Tibial nerve (tissue), 4 donors: ENCODE measurements around the gene FAM83C. TPM values are rescaled to one million over a fixed set of nuclear protein-coding genes. Genes with fewer than 3 reads are reported as not detected.

Source experiments
- DNase-seq, 2 donors: peaks; one replicate each; pipeline ENCODE4 v3.0.0-alpha.2; 2019; ENCODE audit warnings: low spot score in 2 of 2
- H3K27ac ChIP-seq, 4 donors: fragments of 200-600 bp; sonication (generic) in 3 of 4; one replicate each; pipeline ENCODE4 v1.5.1; 2017 to 2019; ENCODE audit warnings: mild to moderate bottlenecking in 1 of 4
- H3K27me3 ChIP-seq, 2 donors: fragments of 200-600 bp; sonication (generic) in 1 of 2; one replicate each; pipeline versions ENCODE4 v1.5.1 to v1.6.0; 2017 to 2019
- H3K36me3 ChIP-seq, 3 donors: fragments of 200-600 bp; sonication (generic); one replicate each; pipeline ENCODE4 v1.5.1; 2018 to 2019
- H3K4me1 ChIP-seq, 4 donors: fragments of 200-600 bp; sonication (generic) in 3 of 4; one replicate each; pipeline ENCODE4 v1.5.1; 2017 to 2019
- H3K4me3 ChIP-seq, 4 donors: fragments of 200-600 bp; sonication (generic) in 3 of 4; one replicate each; pipeline ENCODE4 v1.5.1; 2017 to 2019; ENCODE audit warnings: mild to moderate bottlenecking in 1 of 4, moderate library complexity in 1 of 4
- H3K9me3 ChIP-seq, 4 donors: fragments of 200-600 bp; sonication (generic) in 3 of 4; one replicate each; pipeline ENCODE4 v1.5.1; 2017 to 2019
- EP300 ChIP-seq, 2 donors: sonication (generic); formaldehyde crosslinking; IDR thresholded peaks; one replicate each; pipeline ENCODE4 v1.6.1; 2017; ENCODE audit warnings: antibody characterized with exemption in 2 of 2, mild to moderate bottlenecking in 1 of 2
- POLR2A ChIP-seq, 2 donors: fragments of 450-650 bp; IDR thresholded peaks; one replicate each; pipeline ENCODE4 v1.6.1; 2017; ENCODE audit warnings: antibody characterized with exemption in 2 of 2, mild to moderate bottlenecking in 2 of 2, moderate library complexity in 2 of 2
- WGBS, 2 donors: methylation state at CpG; one replicate each; pipeline ENCODE4 v1.1.5; 2018; 5-methylcytosine and 5-hydroxymethylcytosine counted together
- total RNA-seq, 4 donors: library from RNA; depleted of rRNA; stranded (reverse); fragments of >200 nt; gene quantifications; one replicate each; pipeline ENCODE4 v1.1.0, GENCODE V29; 2016
- TF ChIP-seq, protein P1 (sequence below), 5 experiments: fragments of 200-600 bp in 3 of 5; fragments of 450-650 bp in 2 of 5; sonication (generic) in 3 of 5; IDR thresholded peaks; one replicate each; pipeline ENCODE4 v1.5.1; 2016 to 2019; ENCODE audit warnings: antibody characterized with exemption in 5 of 5, mild to moderate bottlenecking in 3 of 5, moderate library complexity in 2 of 5

FAM83C gene
- total RNA-seq, 4 donors from 2014 or later: not detected

- no peak overlapping the region for H3K27ac ChIP-seq
Observed at GRCh38 chr20:35248641-35249475, 43.4 kb downstream of the FAM83C start.

DNA sequence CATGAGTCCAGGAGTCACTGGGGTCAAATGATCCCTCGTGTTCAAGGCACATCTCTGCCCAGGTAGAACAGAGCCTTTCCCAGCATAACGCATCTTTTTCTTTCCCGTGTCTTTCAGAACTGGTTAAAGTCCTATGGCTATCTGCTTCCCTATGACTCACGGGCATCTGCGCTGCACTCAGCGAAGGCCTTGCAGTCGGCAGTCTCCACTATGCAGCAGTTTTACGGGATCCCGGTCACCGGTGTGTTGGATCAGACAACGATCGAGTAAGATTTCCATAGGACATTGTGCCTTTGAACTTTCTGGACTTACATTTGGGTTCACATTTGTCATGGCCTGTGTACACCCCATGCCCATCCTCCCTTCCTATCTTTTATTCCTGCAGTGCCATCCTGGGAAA, 45.5 kb downstream of the FAM83C start:
- no peak overlapping the region for H3K27ac ChIP-seq
- no peaks in the 10 kb centered on the region for H3K4me1 ChIP-seq
- H3K27me3 ChIP-seq: no peaks in the 10 kb centered on the region
- H3K4me3 ChIP-seq: no peak overlapping the region
- 85 to 91% methylated on average over 12 of the region's 12 CpGs for WGBS, 2 donors
- no peaks in the 10 kb centered on the region for H3K36me3 ChIP-seq
- no peak for DNase-seq
- no peaks in the 10 kb centered on the region for H3K9me3 ChIP-seq
- TF ChIP-seq EP300 (IDR thresholded peaks at IDR 0.05) (no peak), POLR2A (IDR thresholded peaks at IDR 0.05) (no peak)
- TF ChIP-seq, protein P1, sequence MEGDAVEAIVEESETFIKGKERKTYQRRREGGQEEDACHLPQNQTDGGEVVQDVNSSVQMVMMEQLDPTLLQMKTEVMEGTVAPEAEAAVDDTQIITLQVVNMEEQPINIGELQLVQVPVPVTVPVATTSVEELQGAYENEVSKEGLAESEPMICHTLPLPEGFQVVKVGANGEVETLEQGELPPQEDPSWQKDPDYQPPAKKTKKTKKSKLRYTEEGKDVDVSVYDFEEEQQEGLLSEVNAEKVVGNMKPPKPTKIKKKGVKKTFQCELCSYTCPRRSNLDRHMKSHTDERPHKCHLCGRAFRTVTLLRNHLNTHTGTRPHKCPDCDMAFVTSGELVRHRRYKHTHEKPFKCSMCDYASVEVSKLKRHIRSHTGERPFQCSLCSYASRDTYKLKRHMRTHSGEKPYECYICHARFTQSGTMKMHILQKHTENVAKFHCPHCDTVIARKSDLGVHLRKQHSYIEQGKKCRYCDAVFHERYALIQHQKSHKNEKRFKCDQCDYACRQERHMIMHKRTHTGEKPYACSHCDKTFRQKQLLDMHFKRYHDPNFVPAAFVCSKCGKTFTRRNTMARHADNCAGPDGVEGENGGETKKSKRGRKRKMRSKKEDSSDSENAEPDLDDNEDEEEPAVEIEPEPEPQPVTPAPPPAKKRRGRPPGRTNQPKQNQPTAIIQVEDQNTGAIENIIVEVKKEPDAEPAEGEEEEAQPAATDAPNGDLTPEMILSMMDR (IDR thresholded peaks at IDR 0.05): no peak

More at GRCh38 chr20:35248641-35249475, 43.4 kb downstream of the FAM83C start:
- H3K9me3 ChIP-seq: no peaks in the 10 kb centered on the region
- 82 to 84% methylated on average over 9 of the region's 9 CpGs for WGBS, 2 donors
- no peaks in the 10 kb centered on the region for H3K4me1 ChIP-seq
- DNase-seq: no peak
- H3K4me3 ChIP-seq: no peak overlapping the region
- TF ChIP-seq EP300 (IDR thresholded peaks at IDR 0.05) (no peak), POLR2A (IDR thresholded peaks at IDR 0.05) (no peak)
- TF ChIP-seq, protein P1 (IDR thresholded peaks at IDR 0.05): no peak
- no peaks in the 10 kb centered on the region for H3K36me3 ChIP-seq
- no peaks in the 10 kb centered on the region for H3K27me3 ChIP-seq

- Histone ChIP-seq H3K9me3 (no peaks in the 10 kb centered on the region), H3K4me3 (no peak overlapping the region), H3K36me3 (no peaks in the 10 kb centered on the region), H3K27ac (no peak overlapping the region), H3K4me1 (no peaks in the 10 kb centered on the region), H3K27me3 (no peaks in the 10 kb centered on the region)
- TF ChIP-seq POLR2A (IDR thresholded peaks at IDR 0.05) (no peak), EP300 (IDR thresholded peaks at IDR 0.05) (no peak)
- TF ChIP-seq, protein P1 (IDR thresholded peaks at IDR 0.05): no peak
- WGBS, 2 donors: 47 to 63% methylated on average over 2 of the region's 2 CpGs
- no peak for DNase-seq
Observed at GRCh38 chr20:35243986-35244385, 48.2 kb downstream of the FAM83C start.

- Histone ChIP-seq H3K36me3 (no peaks in the 10 kb centered on the region), H3K9me3 (no peaks in the 10 kb centered on the region), H3K4me3 (no peak overlapping the region), H3K27ac (no peak overlapping the region), H3K4me1 (no peaks in the 10 kb centered on the region), H3K27me3 (no peaks in the 10 kb centered on the region)
- TF ChIP-seq, protein P1 (IDR thresholded peaks at IDR 0.05): no peak
- TF ChIP-seq POLR2A (IDR thresholded peaks at IDR 0.05) (no peak), EP300 (IDR thresholded peaks at IDR 0.05) (no peak)
- 56 to 67% methylated on average over 2 of the region's 2 CpGs for WGBS, 2 donors
- no peak for DNase-seq
Observed at GRCh38 chr20:35243317-35243716, 48.9 kb downstream of the FAM83C start.

DNA sequence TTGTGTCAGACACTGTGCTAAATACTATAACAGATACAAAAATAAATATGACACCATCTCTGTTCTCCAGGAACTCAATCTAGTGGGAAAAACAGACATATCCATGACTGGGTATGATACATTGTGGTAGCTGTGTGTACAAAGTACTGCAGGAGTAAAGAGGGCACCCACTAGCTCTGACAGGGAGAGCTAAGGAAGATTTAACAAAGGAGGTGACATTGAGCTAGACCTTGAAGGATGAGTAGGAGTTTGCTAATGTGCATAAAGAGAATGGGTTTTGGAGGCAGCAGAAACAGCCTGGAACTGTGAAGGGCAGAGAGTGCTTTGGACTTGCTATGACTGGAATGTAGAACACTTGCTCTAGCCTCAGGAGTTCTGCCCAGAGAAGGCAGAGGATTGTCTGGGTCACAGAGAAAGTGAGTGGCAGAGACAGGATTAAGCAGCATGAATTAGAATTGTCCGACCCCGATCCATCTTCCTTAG, 51.4 kb downstream of the FAM83C start:
- TF ChIP-seq, protein P1 (IDR thresholded peaks at IDR 0.05): no peak
- no peak for TF ChIP-seq EP300 (IDR thresholded peaks at IDR 0.05)
- no peak for TF ChIP-seq POLR2A (IDR thresholded peaks at IDR 0.05)
- no peaks in the 10 kb centered on the region for H3K9me3 ChIP-seq
- H3K4me1 ChIP-seq: no peaks in the 10 kb centered on the region
- no peak for DNase-seq
- no peak overlapping the region for H3K27ac ChIP-seq
- H3K4me3 ChIP-seq: no peak overlapping the region
- WGBS, 2 donors: 84 to 88% methylated on average over 2 of the region's 2 CpGs
- H3K27me3 ChIP-seq: no peaks in the 10 kb centered on the region
- peaks cover 0 to 17% (median 0%) of the 10 kb centered on the region in 3 donors for H3K36me3 ChIP-seq
